H1 (cell line): Measurements from ENCODE around the gene WDR54.

ENCODE experiments used
- TF ChIP-seq, protein P1 (sequence below): IDR thresholded peaks from 2 replicates; pipeline ENCODE4 v1.6.1; 2011; ENCODE audit warnings: low read depth, mild to moderate bottlenecking, low read length; ENCODE audit not compliant: insufficient read depth
- TF ChIP-seq, protein P2 (sequence below): IDR thresholded peaks from 2 replicates; pipeline ENCODE4 v1.6.1; 2011; ENCODE audit warnings: low read length, improper control_type of control experiment

DNA sequence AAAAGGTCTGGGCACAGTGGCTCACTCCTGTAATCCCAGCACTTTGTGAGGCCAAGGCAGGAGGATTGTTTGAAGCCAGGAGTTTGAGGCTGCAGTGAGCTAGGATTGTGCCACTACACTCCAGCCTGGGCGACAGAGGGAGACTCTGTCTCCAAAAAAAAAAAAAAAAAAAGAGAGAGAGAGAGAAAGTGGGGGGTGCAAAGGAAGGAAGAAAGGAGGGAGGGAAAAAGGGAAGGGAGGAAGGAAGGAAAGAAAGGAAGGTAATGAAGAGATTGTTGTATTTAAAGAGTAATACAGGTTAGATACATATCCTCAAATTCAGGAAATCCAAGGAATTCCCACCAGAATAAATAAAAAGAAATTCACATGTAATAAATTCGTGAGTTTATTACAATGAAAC lies 19.6 kb upstream of the WDR54 start:
- TF ChIP-seq, protein P1, sequence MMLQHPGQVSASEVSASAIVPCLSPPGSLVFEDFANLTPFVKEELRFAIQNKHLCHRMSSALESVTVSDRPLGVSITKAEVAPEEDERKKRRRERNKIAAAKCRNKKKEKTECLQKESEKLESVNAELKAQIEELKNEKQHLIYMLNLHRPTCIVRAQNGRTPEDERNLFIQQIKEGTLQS = no peak
- TF ChIP-seq, protein P2, sequence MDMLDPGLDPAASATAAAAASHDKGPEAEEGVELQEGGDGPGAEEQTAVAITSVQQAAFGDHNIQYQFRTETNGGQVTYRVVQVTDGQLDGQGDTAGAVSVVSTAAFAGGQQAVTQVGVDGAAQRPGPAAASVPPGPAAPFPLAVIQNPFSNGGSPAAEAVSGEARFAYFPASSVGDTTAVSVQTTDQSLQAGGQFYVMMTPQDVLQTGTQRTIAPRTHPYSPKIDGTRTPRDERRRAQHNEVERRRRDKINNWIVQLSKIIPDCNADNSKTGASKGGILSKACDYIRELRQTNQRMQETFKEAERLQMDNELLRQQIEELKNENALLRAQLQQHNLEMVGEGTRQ = no peak
